Loucy (cell line): ENCODE data around the gene STXBP6.

ENCODE experiments used
- EZH2phosphoT487 ChIP-seq: fragments of 200-600 bp; IDR thresholded peaks from 2 replicates; pipeline ENCODE4 v1.6.1; 2018; ENCODE audit warnings: antibody characterized with exemption, mild to moderate bottlenecking, moderate library complexity, borderline replicate concordance
- TF ChIP-seq, protein P1 (sequence below): fragments of 200-600 bp; sonication (generic); conservative IDR thresholded peaks from 2 replicates; pipeline ENCODE4 v1.5.1; 2014; ENCODE audit warnings: mild to moderate bottlenecking, antibody characterized with exemption, low read length

GRCh38 chr14:25086821-25087396 is 37.0 kb upstream of the STXBP6 start:
- TF ChIP-seq, protein P1, sequence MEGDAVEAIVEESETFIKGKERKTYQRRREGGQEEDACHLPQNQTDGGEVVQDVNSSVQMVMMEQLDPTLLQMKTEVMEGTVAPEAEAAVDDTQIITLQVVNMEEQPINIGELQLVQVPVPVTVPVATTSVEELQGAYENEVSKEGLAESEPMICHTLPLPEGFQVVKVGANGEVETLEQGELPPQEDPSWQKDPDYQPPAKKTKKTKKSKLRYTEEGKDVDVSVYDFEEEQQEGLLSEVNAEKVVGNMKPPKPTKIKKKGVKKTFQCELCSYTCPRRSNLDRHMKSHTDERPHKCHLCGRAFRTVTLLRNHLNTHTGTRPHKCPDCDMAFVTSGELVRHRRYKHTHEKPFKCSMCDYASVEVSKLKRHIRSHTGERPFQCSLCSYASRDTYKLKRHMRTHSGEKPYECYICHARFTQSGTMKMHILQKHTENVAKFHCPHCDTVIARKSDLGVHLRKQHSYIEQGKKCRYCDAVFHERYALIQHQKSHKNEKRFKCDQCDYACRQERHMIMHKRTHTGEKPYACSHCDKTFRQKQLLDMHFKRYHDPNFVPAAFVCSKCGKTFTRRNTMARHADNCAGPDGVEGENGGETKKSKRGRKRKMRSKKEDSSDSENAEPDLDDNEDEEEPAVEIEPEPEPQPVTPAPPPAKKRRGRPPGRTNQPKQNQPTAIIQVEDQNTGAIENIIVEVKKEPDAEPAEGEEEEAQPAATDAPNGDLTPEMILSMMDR = no peak
- no peak for TF ChIP-seq EZH2phosphoT487
